K562 (cell line): ENCODE results near the gene BARX2. TPM values are rescaled to one million over a fixed set of nuclear protein-coding genes. Genes with fewer than 3 reads are reported as not detected.
A peak's percentile ranks its signal among the peaks of the same experiment; 100 is the strongest.

Source experiments
- ATAC-seq: fragments of 200-7000 bp; cut with Tn5 transposase; 3 replicates; pipeline ENCODE4 v1.9.1; 2020; ENCODE audit warnings: moderate library complexity
- BruUV-seq: library from RNA; stranded (reverse); fragments of 400-500 nt; replicated peaks from 2 replicates; lab custom pipeline; 2021; lab: Mats Ljungman, UMichigan
- CTCF ChIA-PET: fragments of 300-600 bp; formaldehyde crosslinking; extraction: SDS; loops from one replicate; lab custom pipeline; 2021; ENCODE audit warnings: low intra/inter-chr PET ratio; lab: Yijun Ruan, JAX
- POLR2A ChIA-PET: fragments of 300-600, 350-650 bp; sonication (Branson Sonifier 250); formaldehyde crosslinking; extraction: SDS; loops from one replicate; lab custom pipeline; 2021; ENCODE audit warnings: antibody characterized with exemption, inconsistent platforms; lab: Yijun Ruan, JAX
- DNase-seq, 4 experiments: peaks; one replicate each; pipeline versions ENCODE4 v3.0.0 to v3.0.0-alpha.2; 2011 to 2018; ENCODE audit warnings: low spot score in 3 of 4, mixed read lengths in 3 of 4; ENCODE audit errors: extremely low read depth in 1 of 4
- FAIRE-seq: peaks from 2 replicates; lab custom pipeline; 2011; peaks lifted over from hg19 to GRCh38; lab: Jason Lieb, UNC
- H2AFZ ChIP-seq: 2 replicates; pipeline ENCODE4 v1.6.0; 2011; ENCODE audit warnings: low read depth, low read length, control low read depth, inconsistent platforms
- H3K27ac ChIP-seq: fragments of 200-600 bp; 3 replicates; pipeline ENCODE4 v1.8.0; 2011; ENCODE audit warnings: low read depth, mild to moderate bottlenecking, control low read depth, inconsistent platforms, low read length, moderate library complexity, mixed read lengths; ENCODE audit errors: extremely low read depth
- H3K27me3 ChIP-seq, 2 experiments: fragments of 300-600 bp in 1 of 2; 2 replicates in 1 of 2; 3 replicates in 1 of 2; pipeline versions ENCODE4 v1.6.0 to v1.8.0; 2011; ENCODE audit warnings: inconsistent platforms in 2 of 2, low read length in 2 of 2, mild to moderate bottlenecking in 1 of 2, mixed read lengths in 1 of 2, moderate library complexity in 1 of 2; ENCODE audit not compliant: control insufficient read depth in 2 of 2, insufficient read depth in 2 of 2
- H3K36me3 ChIP-seq: fragments of 300-600 bp; 3 replicates; pipeline ENCODE4 v1.8.0; 2011; ENCODE audit warnings: mild to moderate bottlenecking, low read length, inconsistent platforms; ENCODE audit not compliant: control insufficient read depth, insufficient read depth
- H3K4me1 ChIP-seq, 2 experiments: fragments of 200-600 bp in 1 of 2; replicated peaks in 1 of 2; 2 replicates in 1 of 2; 3 replicates in 1 of 2; pipeline versions ENCODE4 v1.5.1 to v1.8.0; 2011; ENCODE audit warnings: inconsistent platforms in 2 of 2, low read length in 2 of 2, mild to moderate bottlenecking in 1 of 2, mixed read lengths in 1 of 2, moderate library complexity in 1 of 2; ENCODE audit not compliant: control insufficient read depth in 2 of 2, insufficient read depth in 2 of 2
- H3K4me2 ChIP-seq: 2 replicates; pipeline ENCODE4 v1.6.1; 2011; ENCODE audit warnings: low read length, control low read depth, inconsistent platforms, mixed read lengths; ENCODE audit not compliant: insufficient read depth
- H3K4me3 ChIP-seq: fragments of 200-600 bp; sonication (generic), shearing (Covaris generic); 2 replicates; pipeline ENCODE4 v1.5.1; 2016; ENCODE audit warnings: control low read depth, inconsistent platforms
- H3K79me2 ChIP-seq: fragments of 200-600 bp; 3 replicates; pipeline ENCODE4 v1.8.0; 2011; ENCODE audit warnings: low read length, inconsistent platforms; ENCODE audit not compliant: control insufficient read depth, insufficient read depth
- H3K9ac ChIP-seq, 2 experiments: 2 replicates each; pipeline versions ENCODE4 v1.6.0 to v1.6.1; 2011; ENCODE audit warnings: low read depth in 2 of 2, low read length in 2 of 2, control low read depth in 1 of 2, inconsistent platforms in 1 of 2, mild to moderate bottlenecking in 1 of 2, mixed read lengths in 1 of 2; ENCODE audit not compliant: insufficient read depth in 1 of 2
- H3K9me1 ChIP-seq: one replicate; pipeline ENCODE4 v1.6.0; 2011; ENCODE audit warnings: inconsistent platforms, mild to moderate bottlenecking, low read length, moderate library complexity; ENCODE audit not compliant: control insufficient read depth, insufficient read depth
- H3K9me3 ChIP-seq: replicated peaks from 2 replicates; pipeline ENCODE4 v1.5.1; 2011; ENCODE audit warnings: low read depth, low read length, inconsistent platforms; ENCODE audit not compliant: control insufficient read depth, insufficient read depth
- H4K20me1 ChIP-seq: replicated peaks from 2 replicates; pipeline ENCODE4 v1.6.1; 2011; ENCODE audit warnings: low read length, inconsistent platforms, mixed read lengths; ENCODE audit not compliant: control insufficient read depth, insufficient read depth
- CTCF ChIP-seq, 3 experiments: IDR thresholded peaks in 2 of 3; conservative IDR thresholded peaks in 1 of 3; 2 replicates each; pipeline ENCODE4 v1.5.1; 2011 to 2012; ENCODE audit warnings: low read length in 3 of 3, mild to moderate bottlenecking in 3 of 3, control low read depth in 2 of 3, improper control_type of control experiment in 1 of 3, inconsistent platforms in 1 of 3, low read depth in 1 of 3, mixed read lengths in 1 of 3, moderate library complexity in 1 of 3; ENCODE audit not compliant: insufficient read depth in 2 of 3
- CTCFL ChIP-seq: IDR thresholded peaks from 2 replicates; pipeline ENCODE4 v1.6.1; 2011; ENCODE audit warnings: borderline replicate concordance, low read depth, mild to moderate bottlenecking, moderate library complexity, low read length; ENCODE audit not compliant: insufficient read depth, poor library complexity, severe bottlenecking
- POLR2AphosphoS5 ChIP-seq: IDR thresholded peaks from 2 replicates; pipeline ENCODE4 v1.6.1; 2011; ENCODE audit warnings: mild to moderate bottlenecking, low read depth, low read length, moderate library complexity; ENCODE audit not compliant: control insufficient read depth, insufficient read depth
- RAD21 ChIP-seq, 2 experiments: fragments of 250-450 bp in 1 of 2; fragments of 450-650 bp in 1 of 2; sonication (Bioruptor Pico) in 1 of 2; formaldehyde crosslinking in 1 of 2; IDR thresholded peaks in 1 of 2; conservative IDR thresholded peaks in 1 of 2; 2 replicates each; pipeline versions ENCODE4 v1.4.0 to v1.8.0; 2020 to 2022; ENCODE audit warnings: mild to moderate bottlenecking in 2 of 2, moderate library complexity in 1 of 2
- REST ChIP-seq, 2 experiments: fragments of 450-650 bp; formaldehyde crosslinking in 1 of 2; IDR thresholded peaks; 2 replicates each; pipeline versions ENCODE4 v1.4.0 to v1.6.1; 2014 to 2020; ENCODE audit warnings: mild to moderate bottlenecking in 2 of 2, borderline replicate concordance in 1 of 2, low read depth in 1 of 2
- RUNX1 ChIP-seq: sonication (generic); IDR thresholded peaks from 2 replicates; pipeline ENCODE4 v1.6.1; 2016; ENCODE audit warnings: antibody characterized with exemption, low read depth
- SMC3 ChIP-seq: conservative IDR thresholded peaks from 2 replicates; pipeline ENCODE4 v1.6.1; 2011; ENCODE audit warnings: low read depth, low read length, improper control_type of control experiment; ENCODE audit not compliant: insufficient read depth
- WGBS: fragments of 100-300 bp; shearing (Covaris generic); methylation state at CpG from one replicate; pipeline ENCODE4 v1.1.6; 2016; ENCODE audit warnings: low coverage, mixed read lengths; ENCODE audit not compliant: insufficient coverage; ENCODE audit errors: missing lambda C conversion rate; 5-methylcytosine and 5-hydroxymethylcytosine counted together
- in situ Hi-C: fragments of 300-500 bp; cut with MboI; formaldehyde crosslinking; loops from 4 replicates; pipeline ENCODE4 v1.15.0; 2018; ENCODE audit warnings: inconsistent platforms, mixed read lengths
- intact Hi-C: fragments of 100-400 bp; cut with micrococcal nuclease; formaldehyde crosslinking; loops from 2 replicates; pipeline ENCODE4 v1.14.2; 2022
- polyA plus RNA-seq, 8 experiments: library from polyadenylated mRNA; depleted of rRNA in 4 of 8; stranded (reverse) in 5 of 8; unstranded in 3 of 8; fragments of >200 nt; fragmentation: Nextera tagmentation in 2 of 8; fragmentation: Illumina TruSeq in 1 of 8; extraction: Ambion mirVana in 2 of 8; extraction: Trizol in 1 of 8; gene quantifications; 2 replicates each; pipeline versions ENCODE4 v1.2.1 to v1.2.3, GENCODE V29; 2011 to 2014; ENCODE audit warnings: inconsistent platforms in 1 of 8, missing spikeins in 1 of 8
- total RNA-seq, 7 experiments: library from RNA; depleted of rRNA in 6 of 7; stranded (reverse); fragments of >200 nt in 6 of 7; fragmentation: Illumina TruSeq in 2 of 7; extraction: Trizol in 2 of 7; gene quantifications; 2 replicates each; pipeline versions ENCODE4 v1.2.1 to v1.2.3, GENCODE V29; 2011 to 2021; ENCODE audit warnings: low replicate concordance in 1 of 7

The BARX2 gene
- total and polyA plus RNA-seq, 9 of the 15 experiments (the other 6 are each of a cell fraction or from before 2014, with no cell fraction given), result not detected

- no peaks in the 10 kb centered on the region for H3K27me3 ChIP-seq
- H3K9me3 ChIP-seq, result no peaks in the 10 kb centered on the region
- under 1% methylated on average over 11 of the region's 11 CpGs for WGBS
- no peak overlapping the region for H3K27ac ChIP-seq
- H3K4me1 ChIP-seq, result no peaks in the 10 kb centered on the region
- intact Hi-C loops (loop anchor here (1.0 to 10.0 kb wide), 3 partner anchors 215 to 447 kb away; no protein-coding TSS in a partner anchor), in situ Hi-C loops (no loop called here)
- H3K79me2 ChIP-seq, result no peaks in the 10 kb centered on the region
- H4K20me1 ChIP-seq, result no peaks in the 10 kb centered on the region
- H2AFZ ChIP-seq, result no peak overlapping the region
- H3K36me3 ChIP-seq, result no peaks in the 10 kb centered on the region
- no peaks in the 10 kb centered on the region for H3K9me1 ChIP-seq
- peak; percentile 24 to 61 for TF ChIP-seq RAD21 (CRISPR knock-in tag; conservative IDR thresholded peaks at IDR 0.05 in 1 of 2, IDR thresholded peaks at IDR 0.05 in 1 of 2)
- TF ChIP-seq SMC3, result peak; percentile 61; the same call in 1 of the 2 replicates
- TF ChIP-seq RUNX1, result no peak
- no peak for TF ChIP-seq POLR2AphosphoS5
- TF ChIP-seq CTCFL, result peak; percentile 46
- TF ChIP-seq REST (IDR thresholded peaks at IDR 0.05; ENCODE audit: borderline replicate concordance), result peak; percentile 24; the same call in 1 of the 2 replicates
- TF ChIP-seq REST (CRISPR knock-in tag; IDR thresholded peaks at IDR 0.05; ENCODE audit: low read depth), result no peak
- TF ChIP-seq CTCF (IDR thresholded peaks at IDR 0.05 in 2 of 3, conservative IDR thresholded peaks at IDR 0.05 in 1 of 3; ENCODE audit: insufficient read depth in 2 of 3, low read depth in 1 of 3, low read length in 3 of 3), result peak; percentile 58 to 76 (median 73)
- no peak overlapping the region for H3K4me3 ChIP-seq
- ChIA-PET CTCF (interaction anchor here (0.6 kb wide), 1 partner anchor 214 kb away, joined by 6 read pairs; no protein-coding TSS in a partner anchor), POLR2A (no interaction called here)
- no peak overlapping the region for H3K4me2 ChIP-seq
- FAIRE-seq (no peak), DNase-seq (peak; percentile 30 to 54 (median 43)), ATAC-seq (peak; percentile 93)
- H3K9ac ChIP-seq, result no peak overlapping the region
- BruUV-seq, result no TSS peak
Measured at GRCh38 chr11:129331871-129332274, 43.8 kb upstream of the BARX2 start.
